MCF 10A (cell line): ENCODE results near the gene MDC1. TPM values are rescaled to one million over a fixed set of nuclear protein-coding genes. Genes with fewer than 3 reads are reported as not detected.

ENCODE experiments used
- BruUV-seq: library from RNA; stranded (reverse); fragments of 400-500 nt; replicated peaks from 2 replicates; lab custom pipeline; 2021; lab: Mats Ljungman, UMichigan
- CTCF ChIA-PET: fragments of 300-600 bp; sonication (Branson Sonifier 250); formaldehyde crosslinking; extraction: SDS; loops from one replicate; lab custom pipeline; 2021; ENCODE audit warnings: antibody characterized with exemption, inconsistent platforms; lab: Yijun Ruan, JAX
- POLR2A ChIA-PET: fragments of 300-600, 350-650 bp; sonication (Branson Sonifier 250); formaldehyde crosslinking; extraction: SDS; loops from one replicate; lab custom pipeline; 2020; ENCODE audit warnings: antibody characterized with exemption, inconsistent platforms; lab: Yijun Ruan, JAX
- DNase-seq: peaks from one replicate; pipeline ENCODE4 v3.0.0-alpha.2; 2018; ENCODE audit not compliant: unreplicated experiment
- H3K27ac Mint-ChIP-seq: one replicate; pipeline ENCODE4 v1.8.0; 2022; ENCODE audit warnings: mild to moderate bottlenecking, low read depth, mixed read lengths; ENCODE audit not compliant: unreplicated experiment
- H3K27me3 Mint-ChIP-seq: one replicate; pipeline ENCODE4 v1.8.0; 2022; ENCODE audit warnings: mixed read lengths; ENCODE audit not compliant: insufficient read depth, unreplicated experiment
- H3K36me3 Mint-ChIP-seq: one replicate; pipeline ENCODE4 v1.8.0; 2022; ENCODE audit warnings: mild to moderate bottlenecking, moderate library complexity, mixed read lengths; ENCODE audit not compliant: insufficient read depth, unreplicated experiment
- H3K4me1 Mint-ChIP-seq: one replicate; pipeline ENCODE4 v1.8.0; 2022; ENCODE audit warnings: mixed read lengths; ENCODE audit not compliant: insufficient read depth, unreplicated experiment
- H3K4me3 Mint-ChIP-seq: one replicate; pipeline ENCODE4 v1.8.0; 2022; ENCODE audit warnings: mild to moderate bottlenecking, moderate library complexity, mixed read lengths; ENCODE audit not compliant: unreplicated experiment
- H3K9me3 Mint-ChIP-seq: one replicate; pipeline ENCODE4 v1.8.0; 2022; ENCODE audit warnings: mixed read lengths; ENCODE audit not compliant: unreplicated experiment
- intact Hi-C: fragments of 100-400 bp; cut with micrococcal nuclease; formaldehyde crosslinking; loops from 2 replicates; pipeline ENCODE4 v1.14.1; 2022
- total RNA-seq: library from RNA; stranded (reverse); gene quantifications from 2 replicates; pipeline ENCODE4 v1.2.3, GENCODE V29; 2022
- TF ChIP-seq, protein P1 (sequence below): fragments of 200-600 bp; IDR thresholded peaks from one replicate; pipeline ENCODE4 v1.8.0; 2022; ENCODE audit warnings: antibody characterized with exemption, mild to moderate bottlenecking; ENCODE audit not compliant: unreplicated experiment

Gene MDC1
- total RNA-seq, 1 experiment from 2014 or later, result 50.6 TPM

DNA sequence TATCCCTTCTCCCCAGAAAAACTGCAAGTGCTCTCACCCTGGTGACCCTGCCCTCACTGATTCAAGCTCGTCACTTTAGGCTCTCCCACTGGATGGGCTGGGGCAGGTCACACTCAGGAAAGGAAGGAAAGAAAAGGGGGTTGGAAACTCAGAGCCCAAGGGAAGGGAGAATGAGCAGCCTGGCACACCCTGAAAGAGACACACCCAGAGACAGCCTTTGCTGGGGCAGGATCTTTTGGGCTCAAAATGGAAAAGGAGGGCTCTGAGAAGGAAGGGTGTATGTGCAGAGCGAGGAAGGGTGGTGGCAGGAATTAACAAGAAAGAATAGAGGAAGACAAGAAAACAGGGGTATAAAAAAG is 33.1 kb downstream of the MDC1 start:
- intact Hi-C loops, result no loop called here
- H3K27ac Mint-ChIP-seq, result peak overlapping the region; percentile 80
- peak overlapping the region; percentile 94 for H3K4me3 Mint-ChIP-seq
- TF ChIP-seq, protein P1, sequence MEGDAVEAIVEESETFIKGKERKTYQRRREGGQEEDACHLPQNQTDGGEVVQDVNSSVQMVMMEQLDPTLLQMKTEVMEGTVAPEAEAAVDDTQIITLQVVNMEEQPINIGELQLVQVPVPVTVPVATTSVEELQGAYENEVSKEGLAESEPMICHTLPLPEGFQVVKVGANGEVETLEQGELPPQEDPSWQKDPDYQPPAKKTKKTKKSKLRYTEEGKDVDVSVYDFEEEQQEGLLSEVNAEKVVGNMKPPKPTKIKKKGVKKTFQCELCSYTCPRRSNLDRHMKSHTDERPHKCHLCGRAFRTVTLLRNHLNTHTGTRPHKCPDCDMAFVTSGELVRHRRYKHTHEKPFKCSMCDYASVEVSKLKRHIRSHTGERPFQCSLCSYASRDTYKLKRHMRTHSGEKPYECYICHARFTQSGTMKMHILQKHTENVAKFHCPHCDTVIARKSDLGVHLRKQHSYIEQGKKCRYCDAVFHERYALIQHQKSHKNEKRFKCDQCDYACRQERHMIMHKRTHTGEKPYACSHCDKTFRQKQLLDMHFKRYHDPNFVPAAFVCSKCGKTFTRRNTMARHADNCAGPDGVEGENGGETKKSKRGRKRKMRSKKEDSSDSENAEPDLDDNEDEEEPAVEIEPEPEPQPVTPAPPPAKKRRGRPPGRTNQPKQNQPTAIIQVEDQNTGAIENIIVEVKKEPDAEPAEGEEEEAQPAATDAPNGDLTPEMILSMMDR, result no peak
- CTCF ChIA-PET, result interaction anchor here (0.7 to 17.5 kb wide), 3 partner anchors 43 to 66 kb away, joined by 3 to 537 read pairs (median 3); partner anchors contain the start of genes MDC1 and TUBB
- no TSS peak for BruUV-seq
- peaks cover 50% of the 10 kb centered on the region for H3K36me3 Mint-ChIP-seq
- H3K27me3 Mint-ChIP-seq, result no peaks in the 10 kb centered on the region
- POLR2A ChIA-PET, result interaction anchor here (0.6 to 6.5 kb wide), 14 partner anchors 11 to 280 kb away, joined by 3 to 251 read pairs (median 4); partner anchors contain the start of genes DDR1, DHX16, FLOT1 and MDC1
- H3K4me1 Mint-ChIP-seq, result peaks cover 61% of the 10 kb centered on the region
- DNase-seq, result no peak
- no peaks in the 10 kb centered on the region for H3K9me3 Mint-ChIP-seq

DNA sequence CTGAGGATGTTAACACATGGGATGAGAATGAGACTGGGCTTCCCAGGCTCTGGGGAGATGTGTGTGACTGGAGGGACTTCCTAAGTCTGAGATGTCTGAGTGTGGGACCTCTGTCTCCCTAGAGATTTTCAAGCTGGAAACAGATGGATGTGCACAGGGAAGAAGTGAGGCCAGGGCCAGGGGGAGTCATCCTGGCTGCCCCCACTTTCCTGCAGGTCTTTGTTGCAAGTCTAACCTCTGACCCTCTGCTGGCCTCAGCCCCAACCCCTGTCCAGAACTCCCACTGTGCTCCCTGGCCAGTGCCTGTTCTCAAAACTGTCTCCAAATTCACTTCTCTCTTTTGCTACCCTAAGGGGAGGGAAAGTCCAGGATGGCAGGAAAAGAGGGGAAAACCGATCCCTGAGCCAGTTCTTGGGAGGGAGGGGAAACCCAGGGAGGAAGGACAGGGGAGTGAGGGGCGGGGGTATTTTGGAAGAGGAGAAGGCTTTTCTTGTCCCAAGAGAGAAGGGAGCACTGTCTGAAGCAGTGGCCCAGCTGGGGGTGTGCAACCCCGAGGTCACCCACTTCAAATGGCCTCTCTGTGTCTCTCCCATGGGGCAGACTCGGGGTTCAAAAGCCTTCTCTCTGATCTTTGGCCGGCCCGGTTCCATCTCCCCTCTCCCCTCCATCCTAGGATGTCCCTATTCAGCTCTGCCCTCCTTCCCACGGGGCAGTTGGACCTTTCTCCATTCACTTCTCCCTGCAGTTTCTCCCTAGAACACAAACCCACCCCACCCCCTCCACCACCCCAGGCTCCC is 33.7 kb downstream of the MDC1 start:
- Mint-ChIP-seq H3K27ac (peak overlapping the region; percentile 80), H3K36me3 (peaks cover 56% of the 10 kb centered on the region), H3K4me3 (peak overlapping the region; percentile 94), H3K9me3 (no peaks in the 10 kb centered on the region), H3K27me3 (no peaks in the 10 kb centered on the region), H3K4me1 (peaks cover 56% of the 10 kb centered on the region)
- no TSS peak for BruUV-seq
- ChIA-PET CTCF (interaction anchor here (0.7 to 17.5 kb wide), 3 partner anchors 43 to 65 kb away, joined by 3 to 537 read pairs (median 3); partner anchors contain the start of genes MDC1 and TUBB), POLR2A (interaction anchor here (0.6 to 6.5 kb wide), 14 partner anchors 11 to 280 kb away, joined by 3 to 251 read pairs (median 6); partner anchors contain the start of genes DDR1, DHX16, FLOT1 and MDC1)
- DNase-seq, result peak; percentile 39
- intact Hi-C loops, result no loop called here
- TF ChIP-seq, protein P1, result no peak

- ChIA-PET POLR2A (interaction anchor here (0.6 to 6.5 kb wide), 15 partner anchors 9 to 1009 kb away, joined by 3 to 251 read pairs (median 7); partner anchors contain the start of genes DDR1, DHX16, FLOT1 and MDC1), CTCF (interaction anchor here (0.6 to 17.5 kb wide), 6 partner anchors 10 to 885 kb away, joined by 3 to 537 read pairs (median 4); partner anchors contain the start of genes DHX16, MDC1 and TUBB)
- DNase-seq, result peak; percentile 68
- BruUV-seq, result no TSS peak
- peak overlapping the region; percentile 80 for H3K27ac Mint-ChIP-seq
- TF ChIP-seq, protein P1, result no peak
- no peaks in the 10 kb centered on the region for H3K9me3 Mint-ChIP-seq
- peak overlapping the region; percentile 94 for H3K4me3 Mint-ChIP-seq
- H3K36me3 Mint-ChIP-seq, result peaks cover 65% of the 10 kb centered on the region
- intact Hi-C loops, result no loop called here
- H3K27me3 Mint-ChIP-seq, result no peaks in the 10 kb centered on the region
- peaks cover 49% of the 10 kb centered on the region for H3K4me1 Mint-ChIP-seq
Measured at GRCh38 chr6:30682143-30683117, 34.7 kb downstream of the MDC1 start.
